OCI-LY1 (cell line): Measurements from ENCODE around the gene IMMP1L.

Experiments used
- EZH2 ChIP-seq: fragments of 200-600 bp; sonication (generic), shearing (Covaris generic); IDR thresholded peaks from 2 replicates; pipeline ENCODE4 v1.8.0; 2017; ENCODE audit warnings: borderline replicate concordance, mixed run types, mild to moderate bottlenecking, antibody characterized with exemption, low read length, moderate library complexity, mixed read lengths
- TF ChIP-seq, protein P1 (sequence below): fragments of 200-600 bp; sonication (generic), shearing (Covaris generic); IDR thresholded peaks from 2 replicates; pipeline ENCODE4 v1.5.1; 2017; ENCODE audit warnings: mild to moderate bottlenecking, antibody characterized with exemption, low read length, moderate library complexity, mixed read lengths

GRCh38 chr11:31412946-31413345 lies 96.5 kb downstream of the IMMP1L start:
- TF ChIP-seq, protein P1, sequence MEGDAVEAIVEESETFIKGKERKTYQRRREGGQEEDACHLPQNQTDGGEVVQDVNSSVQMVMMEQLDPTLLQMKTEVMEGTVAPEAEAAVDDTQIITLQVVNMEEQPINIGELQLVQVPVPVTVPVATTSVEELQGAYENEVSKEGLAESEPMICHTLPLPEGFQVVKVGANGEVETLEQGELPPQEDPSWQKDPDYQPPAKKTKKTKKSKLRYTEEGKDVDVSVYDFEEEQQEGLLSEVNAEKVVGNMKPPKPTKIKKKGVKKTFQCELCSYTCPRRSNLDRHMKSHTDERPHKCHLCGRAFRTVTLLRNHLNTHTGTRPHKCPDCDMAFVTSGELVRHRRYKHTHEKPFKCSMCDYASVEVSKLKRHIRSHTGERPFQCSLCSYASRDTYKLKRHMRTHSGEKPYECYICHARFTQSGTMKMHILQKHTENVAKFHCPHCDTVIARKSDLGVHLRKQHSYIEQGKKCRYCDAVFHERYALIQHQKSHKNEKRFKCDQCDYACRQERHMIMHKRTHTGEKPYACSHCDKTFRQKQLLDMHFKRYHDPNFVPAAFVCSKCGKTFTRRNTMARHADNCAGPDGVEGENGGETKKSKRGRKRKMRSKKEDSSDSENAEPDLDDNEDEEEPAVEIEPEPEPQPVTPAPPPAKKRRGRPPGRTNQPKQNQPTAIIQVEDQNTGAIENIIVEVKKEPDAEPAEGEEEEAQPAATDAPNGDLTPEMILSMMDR: no peak
- no peak for TF ChIP-seq EZH2
